MCF 10A (cell line): Measurements from ENCODE around the gene MYO10. TPM values are rescaled to one million over a fixed set of nuclear protein-coding genes. Genes with fewer than 3 reads are reported as not detected.

Experiments
- BruUV-seq: library from RNA; stranded (reverse); fragments of 400-500 nt; replicated peaks from 2 replicates; lab custom pipeline; 2021; lab: Mats Ljungman, UMichigan
- CTCF ChIA-PET: fragments of 300-600 bp; sonication (Branson Sonifier 250); formaldehyde crosslinking; extraction: SDS; loops from one replicate; lab custom pipeline; 2021; ENCODE audit warnings: antibody characterized with exemption, inconsistent platforms; lab: Yijun Ruan, JAX
- POLR2A ChIA-PET: fragments of 300-600, 350-650 bp; sonication (Branson Sonifier 250); formaldehyde crosslinking; extraction: SDS; loops from one replicate; lab custom pipeline; 2020; ENCODE audit warnings: antibody characterized with exemption, inconsistent platforms; lab: Yijun Ruan, JAX
- DNase-seq: peaks from one replicate; pipeline ENCODE4 v3.0.0-alpha.2; 2018; ENCODE audit not compliant: unreplicated experiment
- H3K27ac Mint-ChIP-seq: one replicate; pipeline ENCODE4 v1.8.0; 2022; ENCODE audit warnings: mild to moderate bottlenecking, low read depth, mixed read lengths; ENCODE audit not compliant: unreplicated experiment
- H3K27me3 Mint-ChIP-seq: one replicate; pipeline ENCODE4 v1.8.0; 2022; ENCODE audit warnings: mixed read lengths; ENCODE audit not compliant: insufficient read depth, unreplicated experiment
- H3K36me3 Mint-ChIP-seq: one replicate; pipeline ENCODE4 v1.8.0; 2022; ENCODE audit warnings: mild to moderate bottlenecking, moderate library complexity, mixed read lengths; ENCODE audit not compliant: insufficient read depth, unreplicated experiment
- H3K4me1 Mint-ChIP-seq: one replicate; pipeline ENCODE4 v1.8.0; 2022; ENCODE audit warnings: mixed read lengths; ENCODE audit not compliant: insufficient read depth, unreplicated experiment
- H3K4me3 Mint-ChIP-seq: one replicate; pipeline ENCODE4 v1.8.0; 2022; ENCODE audit warnings: mild to moderate bottlenecking, moderate library complexity, mixed read lengths; ENCODE audit not compliant: unreplicated experiment
- H3K9me3 Mint-ChIP-seq: one replicate; pipeline ENCODE4 v1.8.0; 2022; ENCODE audit warnings: mixed read lengths; ENCODE audit not compliant: unreplicated experiment
- intact Hi-C: fragments of 100-400 bp; cut with micrococcal nuclease; formaldehyde crosslinking; loops from 2 replicates; pipeline ENCODE4 v1.14.1; 2022
- total RNA-seq: library from RNA; stranded (reverse); gene quantifications from 2 replicates; pipeline ENCODE4 v1.2.3, GENCODE V29; 2022
- TF ChIP-seq, protein P1 (sequence below): fragments of 200-600 bp; IDR thresholded peaks from one replicate; pipeline ENCODE4 v1.8.0; 2022; ENCODE audit warnings: antibody characterized with exemption, mild to moderate bottlenecking; ENCODE audit not compliant: unreplicated experiment

The MYO10 gene
- total RNA-seq, 1 experiment from 2014 or later, result 35.7 TPM

DNA sequence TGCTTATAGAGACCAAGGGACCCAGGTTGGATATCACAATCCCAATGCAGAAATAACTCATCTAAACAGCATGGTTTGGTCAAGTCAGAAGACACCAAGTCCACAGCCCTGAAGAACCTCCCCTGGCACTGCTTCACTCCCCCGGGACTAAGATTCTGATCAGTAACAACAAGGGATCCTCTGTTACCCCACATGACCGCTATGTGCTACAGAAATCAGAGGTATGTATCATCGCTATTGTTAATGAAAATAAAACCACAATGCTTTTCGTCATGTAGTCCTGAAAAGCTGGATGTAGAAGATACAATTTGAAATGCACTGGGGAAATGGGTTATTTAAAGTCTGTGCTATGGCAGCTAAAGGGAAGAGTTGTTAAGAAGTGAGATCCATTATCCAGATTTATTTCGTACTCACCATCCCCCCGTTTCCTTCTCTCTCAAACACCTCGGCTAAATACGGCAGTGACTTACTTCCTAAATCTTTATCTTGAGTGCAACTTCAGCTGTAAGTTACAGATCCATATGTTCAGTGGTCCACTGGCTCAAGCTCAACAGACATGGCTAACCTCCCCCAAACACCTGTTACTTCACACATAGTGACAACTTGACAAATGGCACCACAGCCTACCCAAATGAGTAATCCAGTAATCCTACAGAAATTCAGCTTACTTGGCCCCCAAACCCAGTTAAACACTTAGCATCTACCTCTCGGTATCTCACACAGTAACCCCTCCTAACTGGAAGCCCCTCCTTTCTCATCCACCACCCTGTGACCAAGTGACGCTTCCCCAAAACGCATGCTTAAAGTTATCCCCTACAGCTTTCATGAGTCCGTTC is 129.2 kb downstream of the MYO10 start:
- TF ChIP-seq, protein P1, sequence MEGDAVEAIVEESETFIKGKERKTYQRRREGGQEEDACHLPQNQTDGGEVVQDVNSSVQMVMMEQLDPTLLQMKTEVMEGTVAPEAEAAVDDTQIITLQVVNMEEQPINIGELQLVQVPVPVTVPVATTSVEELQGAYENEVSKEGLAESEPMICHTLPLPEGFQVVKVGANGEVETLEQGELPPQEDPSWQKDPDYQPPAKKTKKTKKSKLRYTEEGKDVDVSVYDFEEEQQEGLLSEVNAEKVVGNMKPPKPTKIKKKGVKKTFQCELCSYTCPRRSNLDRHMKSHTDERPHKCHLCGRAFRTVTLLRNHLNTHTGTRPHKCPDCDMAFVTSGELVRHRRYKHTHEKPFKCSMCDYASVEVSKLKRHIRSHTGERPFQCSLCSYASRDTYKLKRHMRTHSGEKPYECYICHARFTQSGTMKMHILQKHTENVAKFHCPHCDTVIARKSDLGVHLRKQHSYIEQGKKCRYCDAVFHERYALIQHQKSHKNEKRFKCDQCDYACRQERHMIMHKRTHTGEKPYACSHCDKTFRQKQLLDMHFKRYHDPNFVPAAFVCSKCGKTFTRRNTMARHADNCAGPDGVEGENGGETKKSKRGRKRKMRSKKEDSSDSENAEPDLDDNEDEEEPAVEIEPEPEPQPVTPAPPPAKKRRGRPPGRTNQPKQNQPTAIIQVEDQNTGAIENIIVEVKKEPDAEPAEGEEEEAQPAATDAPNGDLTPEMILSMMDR, result no peak
- H3K27ac Mint-ChIP-seq, result no peak overlapping the region
- no peaks in the 10 kb centered on the region for H3K27me3 Mint-ChIP-seq
- BruUV-seq, result no TSS peak
- H3K4me3 Mint-ChIP-seq, result no peak overlapping the region
- ChIA-PET CTCF (interaction anchor here (0.7 to 2.8 kb wide), 6 partner anchors 16 to 383 kb away, joined by 3 to 18 read pairs (median 6); no protein-coding TSS in a partner anchor), POLR2A (no interaction called here)
- peaks cover 5% of the 10 kb centered on the region for H3K36me3 Mint-ChIP-seq
- no peaks in the 10 kb centered on the region for H3K9me3 Mint-ChIP-seq
- peaks cover 10% of the 10 kb centered on the region for H3K4me1 Mint-ChIP-seq
- intact Hi-C loops, result no loop called here
- DNase-seq, result no peak

DNA sequence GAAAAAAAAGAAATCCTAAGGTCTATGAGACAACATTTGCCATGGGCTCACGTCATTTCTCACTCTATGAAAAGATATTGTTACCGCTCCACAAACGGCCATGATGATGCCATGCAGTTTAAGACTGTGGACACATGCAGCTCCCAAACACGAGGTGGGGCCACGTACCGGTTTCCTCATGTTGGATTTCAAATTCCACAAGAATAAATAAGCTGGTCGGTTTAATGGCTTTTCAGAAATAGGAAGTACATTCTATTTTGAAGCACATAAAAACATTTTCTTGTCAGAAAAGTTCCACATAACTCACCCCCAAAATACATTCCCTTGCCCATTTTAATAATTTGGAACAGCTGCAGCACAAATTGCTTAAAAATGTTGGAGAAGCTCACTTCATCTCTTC is 130.6 kb downstream of the MYO10 start:
- ChIA-PET CTCF (interaction anchor here (0.5 to 2.8 kb wide), 5 partner anchors 10 to 385 kb away, joined by 3 to 12 read pairs (median 5); no protein-coding TSS in a partner anchor), POLR2A (no interaction called here)
- no peak overlapping the region for H3K4me3 Mint-ChIP-seq
- intact Hi-C loops, result no loop called here
- no TSS peak for BruUV-seq
- no peak for DNase-seq
- H3K27me3 Mint-ChIP-seq, result no peaks in the 10 kb centered on the region
- no peak overlapping the region for H3K27ac Mint-ChIP-seq
- no peaks in the 10 kb centered on the region for H3K9me3 Mint-ChIP-seq
- H3K36me3 Mint-ChIP-seq, result no peaks in the 10 kb centered on the region
- TF ChIP-seq, protein P1, result no peak
- H3K4me1 Mint-ChIP-seq, result peaks cover 10% of the 10 kb centered on the region

DNA sequence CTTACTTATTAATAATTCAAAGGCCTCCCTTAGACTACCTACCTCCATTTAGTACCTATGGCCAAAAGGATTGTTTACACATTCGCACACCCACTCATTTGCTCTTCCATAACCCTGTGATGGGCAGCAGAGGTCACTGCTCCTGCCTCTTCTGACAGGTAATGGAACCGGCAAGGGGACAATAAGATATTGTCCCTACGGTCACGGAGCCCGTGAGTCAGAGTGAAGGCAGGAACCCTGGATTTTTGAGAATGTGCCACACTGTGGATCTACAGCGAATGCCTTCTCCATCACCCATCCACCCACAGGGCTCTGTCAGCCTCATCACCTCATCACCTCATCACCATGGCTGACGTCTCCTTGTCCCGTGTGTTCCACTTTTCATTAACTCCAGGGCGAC is 132.3 kb downstream of the MYO10 start:
- DNase-seq, result no peak
- Mint-ChIP-seq H3K27me3 (no peaks in the 10 kb centered on the region), H3K9me3 (no peaks in the 10 kb centered on the region), H3K4me3 (no peak overlapping the region), H3K27ac (no peak overlapping the region), H3K4me1 (no peaks in the 10 kb centered on the region), H3K36me3 (no peaks in the 10 kb centered on the region)
- POLR2A ChIA-PET, result no interaction called here
- BruUV-seq, result no TSS peak
- TF ChIP-seq, protein P1, result no peak
- CTCF ChIA-PET, result interaction anchor here (1.7 kb wide), 1 partner anchor 13 kb away, joined by 5 read pairs; no protein-coding TSS in a partner anchor
- intact Hi-C loops, result no loop called here

DNA sequence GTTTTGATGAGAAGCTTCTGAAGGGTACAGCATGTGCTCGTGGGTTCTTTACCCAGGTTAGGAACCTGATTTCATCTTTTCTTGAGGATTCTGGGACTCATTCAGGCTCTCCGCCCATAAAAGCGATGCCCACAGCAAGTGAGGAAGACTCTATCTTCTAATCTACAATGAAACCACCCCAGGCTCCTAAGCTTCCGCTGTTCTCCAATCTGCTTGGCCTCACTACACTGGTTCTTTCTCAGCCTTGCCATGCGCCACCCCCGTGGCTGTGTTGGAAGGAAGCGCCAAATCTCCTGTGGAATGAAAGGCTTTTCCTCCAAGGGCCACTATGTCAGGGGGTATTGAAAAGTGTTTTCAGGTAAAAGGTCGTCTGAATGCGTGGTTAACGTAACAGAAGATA is 135.6 kb downstream of the MYO10 start:
- no TSS peak for BruUV-seq
- TF ChIP-seq, protein P1, result no peak
- POLR2A ChIA-PET, result interaction anchor here (0.9 kb wide), 1 partner anchor 136 kb away, joined by 3 read pairs; the partner anchor contains the start of gene MYO10
- intact Hi-C loops, result no loop called here
- Mint-ChIP-seq H3K9me3 (no peaks in the 10 kb centered on the region), H3K36me3 (no peaks in the 10 kb centered on the region), H3K4me1 (peaks cover 6% of the 10 kb centered on the region), H3K27ac (no peak overlapping the region), H3K27me3 (no peaks in the 10 kb centered on the region), H3K4me3 (no peak overlapping the region)
- no peak for DNase-seq
- CTCF ChIA-PET, result interaction anchor here (1.2 to 2.8 kb wide), 2 partner anchors 113 to 390 kb away, joined by 3 to 18 read pairs; no protein-coding TSS in a partner anchor
